GM21390 (cell line): Measurements from ENCODE around the gene UBTF.

ENCODE experiments used
- ATAC-seq: cut with Tn5 transposase; IDR thresholded peaks from one replicate; pipeline ENCODE4 v1.9.1; 2021; ENCODE audit not compliant: unreplicated experiment

The UBTF gene

DNA sequence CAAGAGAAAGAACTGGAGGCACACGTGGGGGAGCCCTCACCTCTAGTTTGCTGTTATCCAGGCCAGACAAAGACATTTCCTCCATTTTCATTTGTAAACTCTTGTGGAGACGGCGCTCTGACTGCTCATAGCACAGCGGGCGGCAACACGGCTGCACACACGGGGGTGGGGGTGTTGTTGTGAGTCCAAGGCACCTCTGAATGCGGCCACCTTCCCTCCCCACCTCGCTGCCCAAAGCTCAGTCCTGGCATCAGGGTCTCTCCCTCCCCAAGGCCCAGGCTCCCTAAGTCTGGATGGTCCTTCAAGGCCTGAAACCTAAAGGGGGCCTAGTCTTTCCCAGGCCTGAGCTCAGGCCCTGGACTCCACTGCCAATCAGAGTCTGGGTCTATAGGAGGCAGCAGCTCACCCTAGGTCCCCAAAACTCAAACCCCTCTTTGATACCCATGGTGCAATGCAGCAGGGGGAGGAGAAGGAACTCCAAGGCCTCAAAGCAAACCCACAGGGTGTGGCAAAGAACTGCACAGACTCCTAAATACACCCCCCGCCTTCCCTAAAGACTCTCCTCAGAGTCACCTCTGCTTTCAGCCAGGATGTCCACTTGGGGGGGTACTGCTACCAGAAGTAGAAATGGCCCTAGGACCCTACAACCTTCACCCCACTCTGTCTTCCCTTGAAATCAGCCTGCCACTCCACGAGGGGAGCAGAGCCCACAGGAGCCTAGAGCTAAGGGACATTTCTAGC is 21.3 kb downstream of the UBTF start:
- no peak for ATAC-seq

DNA sequence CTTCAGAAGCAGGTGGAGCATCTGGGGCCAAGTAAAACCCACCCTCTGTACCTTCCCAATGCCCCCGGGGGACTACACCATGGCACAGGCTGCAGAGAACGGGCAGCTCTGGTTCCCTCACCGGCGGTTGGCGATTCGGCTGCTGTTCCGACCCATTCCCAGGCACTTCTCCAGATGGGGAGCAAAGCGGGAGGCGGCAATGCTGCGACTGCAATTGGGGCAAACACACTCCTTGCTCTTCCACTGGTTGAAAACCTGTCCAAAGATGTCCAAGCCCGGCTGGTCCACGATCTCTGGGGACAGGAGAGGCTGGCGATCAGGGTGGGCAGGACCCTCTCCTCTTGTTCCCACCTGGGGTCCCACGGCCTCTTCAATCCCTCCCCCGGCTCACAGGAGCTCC is 22.4 kb downstream of the UBTF start:
- no peak for ATAC-seq

DNA sequence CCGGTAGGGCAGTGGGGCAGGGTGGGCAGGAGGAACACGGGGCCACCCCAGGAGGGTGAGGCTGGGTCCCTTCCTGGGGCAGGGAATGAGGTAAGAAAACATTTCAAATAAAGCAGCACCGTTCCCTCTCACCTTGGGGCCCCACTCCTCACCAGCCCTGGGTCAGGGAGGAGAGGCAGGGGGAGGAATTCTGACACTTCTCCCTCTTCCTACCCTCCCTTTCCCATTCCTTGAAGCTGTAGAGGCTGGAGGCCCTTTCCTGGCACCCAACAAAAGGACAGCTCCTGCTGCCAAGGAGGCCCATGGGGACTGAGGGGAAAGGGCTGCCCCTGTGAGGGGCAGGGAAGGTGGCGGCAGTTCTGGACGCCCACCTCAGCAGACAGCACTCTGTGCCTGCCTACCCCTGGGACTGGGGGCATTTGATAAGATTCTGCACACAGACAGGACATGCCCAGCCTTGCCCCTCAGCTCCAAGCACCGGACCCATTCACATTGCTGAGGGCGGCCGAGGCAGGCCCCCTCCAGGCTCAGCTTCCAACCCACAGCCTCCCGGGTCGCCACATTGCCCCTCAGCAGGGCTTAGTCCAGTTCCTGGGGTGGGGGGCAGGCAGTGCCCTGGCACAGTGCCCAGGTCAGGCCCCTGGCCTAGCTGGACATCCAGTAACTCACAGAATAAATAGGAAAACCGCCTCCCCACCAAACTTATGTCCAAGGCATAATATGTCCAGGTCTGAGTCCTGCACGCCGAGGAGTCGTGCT is 26.0 kb downstream of the UBTF start:
- ATAC-seq, result no peak

DNA sequence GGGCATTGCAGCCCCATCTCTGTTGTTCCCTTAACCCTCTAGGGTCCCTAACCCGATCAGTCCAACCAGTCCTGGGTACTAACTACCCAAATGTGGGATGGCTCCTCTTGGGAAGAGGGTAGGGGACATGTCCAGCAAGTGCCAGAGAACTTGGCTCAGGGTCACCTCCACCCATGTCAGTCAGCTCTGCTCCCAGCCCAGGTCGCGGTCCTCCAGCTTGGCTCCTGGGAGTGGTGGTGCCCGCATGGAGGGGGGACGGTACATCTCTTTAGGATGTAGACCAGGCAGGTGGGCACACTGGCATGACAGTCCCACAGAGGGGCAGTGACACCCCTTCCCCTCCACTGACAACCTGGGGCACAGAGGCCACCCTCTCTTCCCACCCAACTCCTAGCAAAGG is 26.7 kb downstream of the UBTF start:
- no peak for ATAC-seq

DNA sequence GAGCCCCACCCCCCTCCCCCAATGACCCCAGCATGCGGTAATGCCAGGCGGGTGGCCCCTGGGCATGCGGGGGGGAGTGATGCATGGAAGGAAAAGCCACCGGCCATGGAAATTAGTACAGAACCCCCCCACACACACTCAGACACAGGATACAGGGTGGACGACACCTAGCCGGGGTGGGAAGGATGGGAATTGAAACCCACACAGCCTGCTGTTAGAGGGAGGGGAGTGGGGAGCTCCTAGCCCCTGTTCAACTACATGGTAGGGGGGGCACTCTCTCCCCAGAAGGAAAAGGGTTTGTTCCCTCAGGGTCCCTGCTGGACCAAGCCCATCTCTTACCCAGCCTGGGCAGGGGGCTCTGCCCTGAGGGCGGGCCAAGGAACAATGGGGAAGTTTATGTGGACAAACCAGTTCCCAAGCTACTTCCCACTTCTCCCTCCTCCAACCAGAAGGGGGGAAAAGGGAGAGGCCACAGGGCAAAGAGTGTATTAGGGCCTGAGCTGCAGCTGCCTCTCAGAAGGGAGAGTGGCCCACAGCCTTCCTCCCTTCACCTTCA is 27.5 kb downstream of the UBTF start:
- no peak for ATAC-seq

DNA sequence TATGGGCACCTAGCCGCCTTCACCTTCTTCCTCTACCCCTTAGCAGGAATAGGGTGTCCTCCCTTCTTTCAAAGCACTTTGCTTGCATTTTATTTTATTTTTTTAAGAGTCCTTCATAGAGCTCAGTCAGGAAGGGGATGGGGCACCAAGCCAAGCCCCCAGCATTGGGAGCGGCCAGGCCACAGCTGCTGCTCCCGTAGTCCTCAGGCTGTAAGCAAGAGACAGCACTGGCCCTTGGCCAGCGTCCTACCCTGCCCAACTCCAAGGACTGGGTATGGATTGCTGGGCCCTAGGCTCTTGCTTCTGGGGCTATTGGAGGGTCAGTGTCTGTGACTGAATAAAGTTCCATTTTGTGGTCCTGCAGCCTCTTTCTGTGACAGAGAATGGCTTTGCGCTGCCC is 28.1 kb downstream of the UBTF start:
- no peak for ATAC-seq

DNA sequence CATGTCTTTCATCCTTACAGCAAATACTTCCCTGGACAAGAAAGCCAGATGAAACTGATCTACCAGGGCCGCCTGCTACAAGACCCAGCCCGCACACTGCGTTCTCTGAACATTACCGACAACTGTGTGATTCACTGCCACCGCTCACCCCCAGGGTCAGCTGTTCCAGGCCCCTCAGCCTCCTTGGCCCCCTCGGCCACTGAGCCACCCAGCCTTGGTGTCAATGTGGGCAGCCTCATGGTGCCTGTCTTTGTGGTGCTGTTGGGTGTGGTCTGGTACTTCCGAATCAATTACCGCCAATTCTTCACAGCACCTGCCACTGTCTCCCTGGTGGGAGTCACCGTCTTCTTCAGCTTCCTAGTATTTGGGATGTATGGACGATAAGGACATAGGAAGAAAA is 29.0 kb downstream of the UBTF start:
- ATAC-seq, result no peak

DNA sequence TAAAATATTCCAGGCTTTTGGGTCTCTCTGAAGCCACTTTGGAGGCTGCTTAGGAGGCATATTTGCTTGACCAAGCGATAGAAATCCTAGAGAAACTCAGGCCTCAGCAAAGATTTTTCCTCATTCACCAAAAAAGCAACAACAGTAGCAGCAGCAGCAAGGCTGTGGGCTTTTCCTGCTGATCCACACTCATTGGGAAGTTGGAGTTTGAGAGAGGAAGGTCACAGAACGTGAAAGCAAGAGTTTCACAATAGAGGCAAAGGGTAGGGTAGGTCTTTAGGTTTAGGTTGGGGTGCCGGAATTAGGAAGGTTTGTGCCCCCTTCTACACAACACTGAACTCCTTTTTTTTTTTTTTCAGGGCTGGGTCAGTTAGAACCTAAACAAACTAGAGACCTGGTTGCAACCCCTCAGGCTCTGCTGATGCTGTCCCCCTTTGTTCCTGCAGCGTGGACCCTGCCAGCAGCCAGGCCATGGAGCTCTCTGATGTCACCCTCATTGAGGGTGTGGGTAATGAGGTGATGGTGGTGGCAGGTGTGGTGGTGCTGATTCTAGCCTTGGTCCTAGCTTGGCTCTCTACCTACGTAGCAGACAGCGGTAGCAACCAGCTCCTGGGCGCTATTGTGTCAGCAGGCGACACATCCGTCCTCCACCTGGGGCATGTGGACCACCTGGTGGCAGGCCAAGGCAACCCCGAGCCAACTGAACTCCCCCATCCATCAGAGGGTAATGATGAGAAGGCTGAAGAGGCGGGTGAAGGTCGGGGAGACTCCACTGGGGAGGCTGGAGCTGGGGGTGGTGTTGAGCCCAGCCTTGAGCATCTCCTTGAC is 30.7 kb downstream of the UBTF start:
- ATAC-seq, result no peak

DNA sequence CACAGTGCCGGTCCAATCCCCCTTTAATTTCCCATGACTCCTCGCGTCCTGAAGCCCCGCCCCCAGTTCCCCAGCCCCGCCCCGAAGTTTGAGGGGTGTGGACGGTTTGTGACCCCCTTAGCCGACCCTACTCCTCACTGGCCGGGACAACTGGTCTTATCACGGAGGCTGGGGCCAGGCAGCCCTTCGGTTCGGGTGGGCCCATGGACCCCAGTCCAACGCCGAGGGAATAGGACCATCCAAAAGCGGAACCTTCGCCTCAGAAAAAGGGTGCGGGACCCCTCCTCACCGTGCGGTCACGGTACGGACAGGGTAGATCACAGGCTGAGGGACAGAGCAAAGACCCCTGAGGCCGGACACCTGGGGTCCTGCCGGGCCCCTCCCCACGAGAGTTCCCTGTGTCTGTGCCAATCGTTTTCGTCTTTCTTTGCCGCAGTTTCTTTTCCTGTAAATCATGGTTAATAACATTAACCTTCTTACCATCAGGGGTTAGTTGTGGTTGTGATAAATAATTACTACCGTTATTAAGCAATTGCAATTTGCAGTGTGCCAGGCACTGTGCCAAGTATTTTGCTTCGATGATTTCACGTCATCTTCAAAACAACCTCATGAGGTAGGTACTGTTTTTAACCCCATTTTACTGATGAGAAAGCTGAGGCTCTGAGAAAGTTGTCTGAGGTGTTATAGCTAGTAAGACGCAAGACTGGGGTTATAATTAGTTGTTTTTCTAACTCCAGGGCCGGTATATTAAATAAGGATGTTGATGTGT is 32.2 kb downstream of the UBTF start:
- ATAC-seq, result peak; percentile 42

DNA sequence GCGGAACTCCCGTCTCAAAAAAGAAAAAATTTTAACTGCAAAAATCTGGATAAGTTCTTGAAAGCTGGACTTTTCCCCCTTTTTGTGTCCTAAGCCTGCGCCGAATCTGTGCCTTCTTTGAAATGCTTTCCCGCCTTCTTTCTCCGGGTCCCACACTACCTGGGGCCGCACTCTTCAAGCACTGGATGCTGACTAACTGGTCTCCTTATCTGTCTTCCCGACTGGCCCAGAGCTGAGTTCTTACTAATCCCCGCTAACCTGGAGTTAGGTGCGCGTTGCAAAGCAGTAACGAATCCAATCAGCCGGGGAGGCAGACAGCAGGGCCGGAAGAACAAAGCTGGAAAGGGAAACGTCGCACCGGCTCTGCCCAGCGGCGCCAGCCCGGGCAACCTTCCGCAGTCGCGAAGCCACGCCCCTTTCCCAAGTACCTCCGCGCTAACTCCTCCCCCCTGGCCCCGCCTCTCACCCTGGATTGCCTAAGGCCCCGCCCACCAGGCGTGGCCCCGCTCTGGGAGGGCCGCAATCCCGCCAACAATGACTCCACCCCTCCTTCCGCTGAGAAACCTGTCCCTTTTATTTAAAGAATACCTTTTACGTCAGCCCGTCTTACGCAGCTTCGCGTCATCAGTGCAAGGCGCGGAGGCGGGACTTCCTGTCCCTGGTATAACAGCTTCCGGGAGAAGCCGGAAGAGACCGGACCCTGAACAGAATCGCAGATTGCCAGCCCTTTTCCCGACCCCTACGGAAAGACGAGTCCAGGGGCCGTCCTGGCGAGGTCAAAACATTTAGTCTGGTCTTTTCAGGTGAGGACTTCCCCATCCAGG is 33.0 kb downstream of the UBTF start, which contains the start of gene TMUB2:
TSS of gene TMUB2 (plus strand) at position 666 of the 824 bp plus-strand sequence. CDS start 737 bp downstream, outside the sequence.
- ATAC-seq, result peak; percentile 83

DNA sequence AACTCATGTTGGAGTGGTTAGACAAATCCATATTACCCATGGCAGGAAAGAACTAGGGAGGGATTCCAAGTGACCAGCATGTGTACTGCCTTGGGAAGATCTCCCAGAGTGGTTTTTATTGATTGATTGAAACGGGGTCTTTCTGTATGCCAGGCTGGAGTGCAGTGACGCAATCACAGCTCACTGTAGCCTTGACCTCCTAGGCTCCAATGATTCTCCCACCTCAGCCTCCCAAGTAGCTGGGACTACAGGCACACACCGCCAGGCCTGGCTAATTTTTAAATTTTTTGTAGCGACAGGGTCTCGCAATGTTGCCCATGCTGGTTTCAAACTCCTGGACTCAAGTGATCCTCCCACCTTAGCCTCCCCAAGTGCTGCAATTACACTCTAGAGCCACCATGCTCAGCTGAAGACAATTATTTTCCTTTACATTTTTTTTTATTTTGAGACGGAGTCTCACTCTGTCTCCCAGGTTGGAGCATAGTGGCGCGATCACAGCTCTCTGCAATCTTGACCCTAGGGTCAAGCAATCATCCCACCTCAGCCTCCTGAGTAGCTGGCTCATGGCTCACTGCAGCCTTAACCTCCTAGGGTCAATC is 35.2 kb downstream of the UBTF start:
- no peak for ATAC-seq

DNA sequence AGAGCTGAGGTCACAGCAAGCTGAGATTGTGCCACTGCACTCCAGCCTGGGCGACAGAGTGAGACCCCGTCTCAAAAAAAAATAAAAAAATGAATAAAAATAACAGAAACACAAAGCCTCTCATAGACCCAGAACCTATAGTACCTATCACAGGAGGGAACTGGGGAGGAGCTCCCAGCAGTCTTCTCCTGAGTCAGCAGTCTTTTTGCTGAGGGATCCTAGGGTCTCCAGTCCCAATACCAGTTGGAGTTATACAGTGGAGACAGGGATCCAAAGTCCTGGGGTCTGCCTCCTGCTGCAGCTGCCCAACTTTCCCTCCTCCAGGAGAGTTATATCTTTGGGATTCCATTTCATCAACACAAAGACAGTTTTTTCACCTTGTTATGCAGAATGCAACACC is 36.5 kb downstream of the UBTF start:
- no peak for ATAC-seq

DNA sequence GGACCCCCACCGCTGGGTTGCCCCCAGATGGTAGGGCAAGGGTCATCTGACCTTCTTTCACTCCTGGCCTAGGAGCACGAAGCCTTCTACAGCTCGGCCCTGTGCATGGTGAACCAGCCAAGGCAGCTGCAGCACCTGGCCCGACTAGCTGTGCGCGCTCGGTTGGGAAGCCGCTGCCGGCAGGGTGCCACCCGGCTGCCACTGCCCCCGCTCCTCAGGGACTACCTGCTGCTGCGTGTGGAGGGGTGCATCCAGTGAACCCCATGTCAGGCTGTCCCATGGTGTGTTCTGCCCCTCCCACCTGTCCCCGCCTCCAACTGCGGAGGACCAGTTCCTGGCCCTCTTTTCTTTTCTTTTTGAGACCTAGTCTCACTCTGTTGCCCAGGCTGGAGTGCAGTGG is 41.3 kb downstream of the UBTF start:
- ATAC-seq, result no peak

DNA sequence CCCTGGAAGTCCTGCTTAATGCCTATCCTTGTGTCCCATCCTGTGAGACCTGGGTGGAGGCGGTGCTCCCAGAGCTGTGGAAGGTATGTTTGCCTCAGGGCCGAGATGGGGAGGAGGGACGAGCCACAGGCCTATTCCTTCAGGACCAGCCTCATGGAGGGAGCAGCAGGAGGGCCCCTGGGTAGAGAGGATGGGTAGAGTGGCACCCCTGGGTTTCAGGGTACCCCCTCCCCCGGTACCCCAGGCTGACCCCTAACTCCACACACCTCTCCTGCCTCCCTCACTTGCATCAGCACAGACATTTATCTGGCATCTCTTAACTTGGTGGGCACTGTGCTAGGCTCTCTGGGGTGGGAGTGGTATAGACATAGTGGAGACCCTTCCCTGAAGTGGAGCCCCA is 41.8 kb downstream of the UBTF start:
- no peak for ATAC-seq

DNA sequence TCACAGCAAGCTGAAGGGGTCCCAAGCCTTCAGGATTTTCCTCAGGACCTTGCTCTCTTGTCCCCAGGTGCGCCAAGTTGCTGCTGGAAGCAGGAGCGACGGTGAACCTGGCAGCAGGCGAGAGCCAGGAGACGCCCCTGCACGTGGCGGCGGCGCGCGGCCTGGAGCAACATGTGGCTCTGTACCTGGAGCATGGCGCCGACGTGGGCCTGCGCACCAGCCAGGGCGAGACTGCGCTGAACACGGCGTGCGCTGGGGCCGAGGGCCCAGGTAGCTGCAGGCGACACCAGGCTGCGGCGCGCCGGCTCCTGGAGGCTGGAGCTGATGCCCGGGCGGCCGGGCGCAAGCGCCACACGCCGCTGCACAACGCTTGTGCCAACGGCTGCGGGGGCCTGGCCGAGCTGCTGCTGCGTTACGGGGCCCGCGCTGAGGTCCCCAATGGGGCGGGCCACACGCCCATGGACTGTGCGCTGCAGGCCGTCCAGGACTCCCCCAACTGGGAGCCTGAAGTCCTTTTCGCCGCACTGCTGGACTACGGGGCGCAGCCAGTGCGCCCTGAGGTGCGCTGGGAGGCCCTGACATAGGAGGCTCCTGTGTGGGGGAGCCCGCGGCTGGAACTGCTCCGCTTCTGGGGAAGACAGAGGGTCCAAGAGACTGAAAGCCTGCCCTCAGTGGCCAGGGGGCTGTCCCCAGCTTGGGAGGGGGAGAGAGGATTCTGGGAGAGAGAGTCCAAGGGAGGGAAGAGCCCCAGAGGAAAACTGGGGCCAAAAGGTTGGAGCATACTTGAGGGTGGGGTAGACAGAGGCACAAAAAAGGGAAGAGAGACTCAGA is 42.6 kb downstream of the UBTF start:
- no peak for ATAC-seq

DNA sequence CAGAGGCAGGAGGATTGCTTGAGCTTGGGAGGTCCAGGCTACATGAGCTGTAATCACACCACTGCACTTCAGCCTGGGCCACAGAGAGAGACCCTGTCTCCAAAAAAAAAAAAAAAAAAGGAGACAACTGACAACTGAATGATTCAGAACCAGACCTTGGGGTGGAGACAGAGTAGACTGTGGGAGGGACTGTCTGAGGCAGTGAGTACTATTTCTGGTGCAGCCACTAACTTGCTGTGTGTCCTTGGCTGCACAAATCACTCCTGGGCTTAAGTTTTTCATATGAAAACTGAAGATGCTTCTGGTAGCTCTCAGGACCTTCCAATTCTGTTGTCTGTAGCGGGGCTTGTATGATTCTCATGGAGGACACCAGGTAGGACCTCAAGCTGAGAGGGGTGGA is 43.2 kb downstream of the UBTF start:
- no peak for ATAC-seq

DNA sequence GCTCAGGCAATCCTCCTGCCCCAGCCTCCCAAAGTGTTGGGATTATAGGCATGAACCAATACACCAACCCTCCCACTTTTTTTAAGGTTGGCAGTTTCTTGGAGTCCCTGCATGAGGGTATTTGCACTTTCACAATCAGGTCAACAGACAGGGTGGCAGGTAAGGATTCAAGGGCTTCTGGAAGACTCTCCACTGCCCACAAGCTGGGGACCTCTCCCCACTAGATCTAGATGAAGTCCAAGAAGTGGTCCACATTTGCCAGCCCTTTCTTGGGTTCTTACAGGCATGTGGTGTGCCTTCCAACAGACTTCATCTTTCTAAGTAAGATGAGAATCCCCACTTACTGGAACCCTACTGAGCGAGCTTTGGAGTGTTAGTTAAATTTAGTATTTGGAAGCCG is 45.0 kb downstream of the UBTF start:
- ATAC-seq, result no peak

DNA sequence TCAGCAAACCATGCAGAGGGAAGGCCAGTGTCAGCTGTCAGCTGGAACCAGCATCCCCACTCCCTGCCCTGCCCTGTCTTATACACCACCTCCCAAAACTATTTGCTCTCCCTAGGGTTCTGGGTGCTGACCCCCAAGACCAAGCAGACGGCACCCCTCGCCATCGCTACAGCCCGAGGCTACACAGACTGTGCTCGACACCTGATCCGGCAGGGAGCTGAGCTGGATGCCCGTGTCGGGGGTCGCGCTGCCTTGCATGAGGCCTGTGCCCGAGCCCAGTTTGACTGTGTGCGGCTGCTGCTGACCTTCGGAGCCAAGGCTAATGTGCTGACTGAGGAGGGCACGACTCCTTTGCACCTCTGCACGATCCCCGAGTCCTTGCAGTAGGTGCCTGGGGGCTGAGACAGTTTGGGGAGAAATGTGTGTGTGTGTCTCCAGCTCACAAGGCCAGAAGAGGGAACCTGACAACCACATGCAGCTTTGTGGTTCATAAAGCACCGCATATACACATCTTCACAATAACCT is 47.5 kb downstream of the UBTF start:
- ATAC-seq, result no peak
